Kasumi-1 (cell line): ENCODE data around the gene CBX2.
"Not testable (repeated sequence)": the region's sequence is repeated elsewhere in the genome, so short reads cannot be mapped to it uniquely, and the experiment has no call there.

ENCODE experiments used
- DNase-seq, 2 experiments: peaks; one replicate each; lab custom pipeline; 2025; lab: John Stamatoyannopoulos, UW

Gene CBX2

DNA sequence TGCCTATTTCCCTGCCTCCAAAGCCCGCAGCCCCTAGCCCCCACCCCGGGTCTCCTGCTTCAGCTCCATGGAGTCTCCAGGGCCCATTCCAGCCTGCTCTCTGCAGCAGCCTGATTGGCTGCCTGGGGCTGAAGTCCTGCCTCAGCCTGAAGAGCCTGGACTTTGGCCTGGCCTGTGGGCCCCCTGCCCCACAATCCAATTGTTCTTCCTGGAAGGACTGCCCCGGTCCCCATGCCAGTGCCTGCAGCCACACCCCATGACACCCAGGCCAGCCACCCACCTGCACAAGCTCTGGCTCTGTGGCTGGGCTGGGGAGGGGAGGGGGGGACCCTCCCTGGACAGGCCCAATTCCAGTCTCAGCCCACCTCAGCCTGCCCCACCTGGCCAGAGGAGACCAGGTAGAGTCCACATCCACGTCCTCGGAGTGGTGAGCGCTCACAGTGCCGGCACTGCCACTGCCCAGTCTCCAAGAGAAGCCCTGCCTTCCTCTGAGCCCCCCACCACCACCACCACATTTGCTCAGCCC, 34.9 kb upstream of the CBX2 start:
- no peak for DNase-seq

DNA sequence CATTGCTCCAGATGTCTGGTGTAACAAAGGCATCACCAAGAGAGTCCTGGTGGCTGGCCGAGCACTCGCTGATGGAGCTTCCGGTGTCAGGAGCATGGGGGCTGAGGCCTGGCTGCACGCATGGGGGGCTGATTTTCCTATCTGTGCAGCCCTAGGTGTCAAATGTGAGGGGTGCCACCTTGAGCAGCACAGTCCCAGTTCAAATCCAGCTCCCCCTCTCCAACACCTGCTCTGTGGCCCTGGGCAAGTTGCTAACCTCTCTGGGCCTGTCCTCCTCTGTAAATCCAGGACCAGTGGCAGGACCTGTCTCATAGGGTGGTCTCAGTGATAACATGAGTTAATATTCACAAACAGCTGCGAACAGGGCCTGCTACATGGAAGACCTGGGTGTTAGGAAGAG, 34.3 kb upstream of the CBX2 start:
- DNase-seq = no peak

DNA sequence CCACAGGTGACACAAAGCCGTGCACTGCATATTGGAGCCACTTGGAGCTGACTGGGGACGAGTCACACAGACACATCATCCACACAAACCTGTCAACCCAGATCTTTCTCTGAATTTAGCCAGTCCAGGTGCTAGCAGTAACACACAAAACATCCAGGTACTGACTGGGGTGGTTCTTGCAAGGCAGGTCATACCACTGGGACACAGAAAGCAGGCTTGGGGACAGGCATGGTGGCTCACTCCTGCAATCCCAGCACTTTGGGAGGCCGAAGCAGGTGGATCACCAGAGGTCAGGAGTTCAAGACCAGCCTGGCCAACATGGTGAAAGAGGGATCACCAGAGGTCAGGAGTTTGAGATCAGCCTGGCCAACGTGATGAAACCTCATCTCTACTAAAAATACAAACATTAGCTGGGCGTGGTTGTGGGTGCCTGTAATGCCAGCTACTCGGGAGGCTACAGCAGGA, 32.3 kb upstream of the CBX2 start:
- DNase-seq = no peak

DNA sequence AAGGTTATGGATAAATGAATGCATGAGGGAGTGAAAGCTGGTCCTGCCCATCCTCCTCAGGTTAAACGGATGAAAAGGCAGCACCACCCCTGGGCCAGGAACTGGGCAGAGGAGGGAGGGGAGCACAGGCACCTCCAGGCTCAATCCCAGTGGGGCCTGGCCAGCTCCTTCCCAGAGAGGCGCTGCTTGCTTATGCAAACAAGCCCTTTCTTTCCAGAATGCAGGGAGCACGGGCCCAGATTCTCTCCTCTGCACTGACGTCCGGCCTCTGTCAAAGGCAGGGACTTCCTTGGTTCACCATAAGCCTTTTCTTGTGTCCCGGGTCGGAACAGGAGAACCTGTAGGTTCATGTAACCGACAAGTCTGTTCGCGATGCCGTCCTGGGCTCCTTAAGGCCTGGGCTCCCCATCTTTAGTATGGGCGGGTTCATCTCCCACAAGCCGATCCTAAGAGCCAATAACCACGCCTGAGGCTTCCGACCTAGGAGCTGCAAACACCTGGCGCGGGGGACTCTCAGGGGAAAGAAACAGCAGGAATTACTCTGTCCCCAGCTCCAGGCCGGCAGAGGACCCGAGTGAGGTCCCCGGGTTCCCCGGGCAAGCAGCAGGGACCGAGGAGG, 30.9 kb upstream of the CBX2 start:
- no peak for DNase-seq

DNA sequence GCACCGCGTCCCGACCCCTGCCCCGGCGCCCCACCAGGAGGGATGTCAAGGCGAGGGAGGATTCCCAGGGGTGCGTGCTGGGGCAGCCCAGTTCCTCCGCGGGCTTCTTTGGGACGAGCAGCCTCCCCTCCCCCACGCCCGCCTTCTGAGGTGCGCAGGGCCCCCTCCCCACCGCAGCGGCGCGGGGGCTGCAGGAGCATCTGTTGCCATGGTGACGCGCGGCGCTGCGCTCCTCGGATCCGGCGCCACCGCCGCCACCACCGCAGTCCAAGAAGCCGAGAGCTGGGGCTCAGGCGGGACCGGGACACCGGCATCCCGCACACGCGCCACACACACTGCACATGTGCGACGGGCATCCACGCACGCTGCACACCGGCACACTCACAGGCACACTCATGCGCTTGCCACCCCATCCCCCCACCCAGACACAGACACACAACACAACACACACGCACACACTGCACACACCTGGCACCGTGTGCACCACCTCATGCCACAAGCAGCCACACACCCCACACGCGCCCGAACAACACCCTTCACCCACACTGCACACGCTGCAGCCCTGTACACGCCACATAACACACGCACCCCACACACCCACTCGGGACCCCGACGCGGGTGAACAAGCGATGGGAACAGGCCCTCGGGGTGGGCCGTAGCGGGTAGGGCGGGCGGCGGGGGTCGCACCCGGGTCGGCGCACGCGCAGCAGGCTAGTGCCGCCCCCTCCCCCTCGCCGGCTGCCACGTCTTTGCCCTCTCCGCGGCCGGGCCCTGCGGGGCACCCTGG, 30.2 kb upstream of the CBX2 start:
- DNase-seq = no peak

DNA sequence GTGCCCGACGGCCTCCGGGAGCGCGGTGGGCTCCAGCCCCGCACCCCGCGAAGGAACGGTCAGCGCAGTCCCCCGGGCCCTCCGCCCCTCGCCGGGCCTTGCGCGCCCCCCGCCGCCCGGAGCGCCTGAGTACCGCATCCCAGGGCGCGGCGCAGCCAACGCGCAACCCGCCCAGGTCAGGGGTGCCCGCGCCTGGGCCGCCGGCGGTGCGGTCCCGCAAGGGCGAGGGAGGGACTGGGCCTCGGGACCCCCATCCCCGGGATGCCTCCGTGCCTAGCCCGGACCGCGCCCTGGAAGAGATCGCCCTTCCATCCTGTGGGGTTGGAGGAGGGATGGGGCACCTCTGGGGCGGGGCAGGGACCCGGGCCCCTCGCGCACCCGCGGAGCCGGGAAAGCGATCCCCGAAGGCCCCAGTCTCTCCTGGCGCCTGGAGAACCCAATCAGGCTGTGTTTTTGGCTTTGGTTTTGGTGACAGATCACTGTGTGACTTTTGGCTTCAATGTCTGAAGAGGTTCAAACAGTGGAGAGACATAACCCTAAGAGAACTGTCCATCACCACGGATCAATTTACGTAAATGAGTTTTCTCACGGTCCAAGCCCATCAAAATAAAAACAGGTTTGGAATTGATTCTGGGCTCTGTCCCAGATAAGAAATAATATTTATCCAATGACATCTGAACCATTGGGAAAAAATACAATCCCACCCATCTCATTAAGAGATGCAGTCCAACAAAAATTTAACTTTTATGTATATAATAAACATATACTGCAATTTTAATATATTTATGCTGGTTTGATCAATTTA, 29.5 kb upstream of the CBX2 start:
- no peak for DNase-seq

DNA sequence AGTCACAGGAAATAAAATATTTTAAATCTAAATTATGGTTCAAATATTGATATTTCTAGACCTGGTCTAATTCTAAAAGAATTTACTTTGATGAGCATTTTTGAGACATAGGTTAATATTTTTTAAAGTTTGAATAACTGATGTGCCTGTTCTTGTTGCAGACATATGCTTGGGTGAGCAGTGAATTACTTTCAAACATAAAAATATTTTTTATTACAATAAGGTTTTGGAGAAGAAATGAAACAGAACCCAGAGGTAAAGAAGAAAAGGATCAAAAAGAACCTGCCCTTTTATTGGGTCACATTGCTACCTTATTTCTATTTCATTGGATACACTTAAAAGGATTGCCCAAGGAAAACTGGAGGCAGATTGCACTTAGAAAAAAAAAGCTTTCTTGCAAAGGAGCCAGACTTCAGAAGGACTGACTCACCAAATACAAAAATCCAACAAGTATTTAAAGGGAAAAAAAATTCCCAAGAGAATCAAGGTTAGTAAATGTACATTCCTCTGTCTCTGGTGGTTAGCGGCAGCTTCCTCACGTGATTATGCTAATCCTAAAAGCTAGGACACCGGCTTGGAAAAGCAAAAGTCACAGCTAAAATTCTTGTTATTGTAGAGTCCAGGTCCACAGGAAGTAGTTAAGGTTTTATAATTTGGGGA, 28.7 kb upstream of the CBX2 start:
- DNase-seq = no peak

DNA sequence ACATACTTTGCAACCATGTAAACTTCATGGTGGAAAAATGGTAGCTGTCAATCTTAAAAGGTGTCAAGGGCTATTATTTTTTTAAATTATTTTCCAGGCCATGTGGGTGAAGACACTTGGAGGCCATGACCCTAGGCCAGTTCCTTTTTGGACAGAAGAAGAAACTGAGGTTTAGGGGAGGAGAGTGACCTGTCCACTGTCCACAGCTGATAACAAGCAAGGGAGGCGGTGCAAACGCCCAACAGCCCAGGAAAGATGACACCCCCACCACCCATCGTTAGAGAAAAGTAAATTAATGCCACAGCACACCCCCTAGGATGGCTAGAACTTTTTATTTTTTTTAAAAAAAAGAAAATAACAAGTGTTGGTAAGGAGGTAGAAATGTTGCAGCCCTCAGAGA, 28.0 kb upstream of the CBX2 start:
- DNase-seq = no peak

DNA sequence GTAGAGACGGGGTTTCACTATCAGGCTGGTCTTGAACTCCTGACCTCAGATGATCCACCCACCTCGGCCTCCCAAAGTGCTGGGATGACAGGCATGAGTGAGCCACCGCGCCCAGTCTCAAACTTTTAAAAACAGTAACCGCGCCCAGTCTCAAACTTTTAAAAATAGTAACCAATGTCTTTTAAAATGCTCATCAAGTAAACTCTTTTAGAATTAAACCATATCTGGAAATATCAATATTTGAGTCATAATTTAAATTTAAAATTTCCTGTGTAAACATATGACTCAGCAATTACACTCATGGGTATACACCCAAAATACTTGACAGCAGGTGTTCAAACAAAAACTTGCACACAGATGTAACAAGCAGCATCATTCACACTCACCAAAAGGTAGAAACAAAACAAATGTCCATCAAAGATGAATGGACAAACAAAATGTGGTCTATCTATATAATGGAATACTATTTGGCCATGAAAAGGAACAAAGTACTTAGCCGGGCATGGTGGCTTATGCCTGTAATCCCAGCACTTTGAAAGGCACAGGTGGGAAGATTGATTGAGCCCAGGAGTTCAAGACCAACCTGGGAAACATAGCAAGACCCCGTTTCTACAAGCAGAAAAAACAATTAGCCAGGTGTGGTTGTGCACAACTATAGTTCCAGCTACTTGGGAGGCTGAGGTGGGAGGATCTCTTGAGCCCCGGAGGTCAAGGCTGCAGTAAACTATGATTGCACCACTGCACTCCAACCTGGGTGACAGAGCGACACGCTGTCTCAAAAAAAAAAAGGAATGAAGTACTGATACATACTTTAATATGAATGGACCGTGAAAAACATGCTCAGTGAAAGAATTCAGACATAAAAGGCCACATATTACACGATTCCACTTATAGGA, 27.1 kb upstream of the CBX2 start:
- no peak for DNase-seq

DNA sequence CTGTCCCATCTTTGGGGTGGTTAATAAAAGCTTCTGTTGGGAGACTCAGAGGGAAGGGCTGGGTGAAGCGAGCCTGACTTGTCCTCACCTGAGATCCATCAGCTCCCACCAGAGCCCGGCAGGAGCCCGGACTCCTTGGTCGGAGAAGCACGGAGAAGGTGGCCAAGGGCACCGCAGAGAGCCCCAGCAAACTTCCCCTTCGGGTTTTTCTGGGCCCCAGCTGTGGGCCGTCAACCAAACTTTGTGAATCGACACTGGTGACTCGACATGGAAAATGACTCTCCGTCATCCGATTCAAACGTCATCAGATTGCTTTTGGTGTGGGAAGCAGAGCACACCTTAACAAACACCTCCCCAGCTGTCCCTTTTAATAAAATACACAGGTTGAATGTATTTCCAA, 25.8 kb upstream of the CBX2 start:
- no peak for DNase-seq

DNA sequence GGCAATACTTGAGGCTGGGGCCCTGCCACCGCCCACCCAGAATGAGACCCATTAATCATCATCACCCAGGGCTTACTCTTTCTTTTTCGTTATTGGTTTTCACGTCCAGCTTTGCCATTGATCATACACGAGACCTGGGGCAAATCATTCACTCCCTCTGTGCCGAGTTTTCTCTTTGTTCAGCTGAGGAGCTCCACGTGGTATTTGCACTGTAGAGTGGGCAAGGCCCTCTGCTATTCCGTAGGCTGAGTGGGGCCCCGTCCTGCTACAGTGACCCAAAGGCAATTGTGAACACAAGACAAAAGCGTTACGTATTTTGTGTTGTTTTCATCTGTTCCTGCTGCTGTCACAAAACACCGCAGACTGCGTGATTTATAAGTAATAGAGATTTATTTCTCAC, 23.6 kb upstream of the CBX2 start:
- no peak for DNase-seq

DNA sequence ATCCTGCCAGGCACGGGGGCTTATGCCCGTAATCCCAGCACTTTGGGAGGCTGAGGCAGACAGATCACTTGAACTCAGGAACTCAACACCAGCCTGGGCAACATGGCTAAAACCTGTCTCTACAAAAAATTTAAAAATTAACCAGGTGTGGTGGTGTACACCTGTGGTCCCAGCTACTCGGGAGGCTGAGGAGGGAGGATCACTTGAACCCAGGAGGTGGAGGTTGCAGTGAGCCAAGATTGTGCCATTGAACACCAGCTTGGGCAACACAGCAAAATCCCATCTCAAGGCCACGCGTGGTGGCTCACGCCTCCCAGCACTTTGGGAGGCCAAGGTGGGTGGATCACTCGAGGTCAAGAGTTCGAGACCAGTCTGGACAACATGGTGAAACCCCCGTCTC, 23.0 kb upstream of the CBX2 start:
- DNase-seq = not testable (repeated sequence)

DNA sequence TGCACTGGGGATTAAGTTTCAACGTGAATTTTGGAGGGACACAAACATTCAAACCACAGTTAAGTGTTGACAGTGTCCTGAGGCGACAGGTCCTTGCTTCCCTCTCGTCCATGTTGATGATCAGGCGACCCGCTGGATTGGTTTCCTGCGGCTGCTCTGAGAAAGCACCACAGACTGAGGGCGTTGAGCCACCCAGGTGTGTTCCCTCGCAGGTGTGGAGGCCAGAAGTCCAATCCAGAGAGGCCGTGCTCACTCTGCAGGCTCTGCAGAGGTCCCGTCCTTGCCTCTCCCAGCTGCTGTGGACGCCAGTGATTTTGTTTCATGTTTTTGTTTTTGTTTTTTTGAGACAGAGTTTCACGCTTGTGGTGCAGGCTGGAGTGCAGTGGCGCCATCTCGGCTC, 22.4 kb upstream of the CBX2 start:
- no peak for DNase-seq

DNA sequence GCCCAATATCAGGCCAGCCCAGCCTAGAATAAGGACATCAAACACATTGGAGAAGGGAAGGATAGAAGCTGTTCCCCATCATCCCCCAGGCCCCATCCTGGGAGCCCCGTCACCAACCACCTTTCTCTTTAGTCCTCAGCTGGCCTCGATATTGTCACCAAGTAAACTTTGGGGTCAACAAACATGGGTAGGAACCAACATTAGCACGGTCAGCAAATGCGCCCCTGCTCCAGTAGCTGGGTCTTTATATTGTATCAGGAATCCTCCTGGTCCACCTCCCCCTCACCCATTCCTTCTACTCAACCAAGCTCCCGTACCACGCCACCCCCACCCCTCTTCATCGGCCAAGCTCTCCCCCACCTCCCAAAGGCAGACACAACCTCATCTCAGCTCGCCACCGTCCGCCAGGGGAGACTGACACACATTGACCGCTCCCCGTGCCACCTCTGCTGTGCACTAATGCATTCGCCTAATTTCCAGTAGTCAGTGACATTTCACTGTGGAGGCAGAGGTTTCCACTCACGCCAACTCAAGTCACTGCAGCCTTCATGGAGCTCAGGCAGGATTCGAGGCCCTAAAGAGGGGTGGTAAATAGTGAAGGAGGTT, 20.7 kb upstream of the CBX2 start:
- DNase-seq = no peak

DNA sequence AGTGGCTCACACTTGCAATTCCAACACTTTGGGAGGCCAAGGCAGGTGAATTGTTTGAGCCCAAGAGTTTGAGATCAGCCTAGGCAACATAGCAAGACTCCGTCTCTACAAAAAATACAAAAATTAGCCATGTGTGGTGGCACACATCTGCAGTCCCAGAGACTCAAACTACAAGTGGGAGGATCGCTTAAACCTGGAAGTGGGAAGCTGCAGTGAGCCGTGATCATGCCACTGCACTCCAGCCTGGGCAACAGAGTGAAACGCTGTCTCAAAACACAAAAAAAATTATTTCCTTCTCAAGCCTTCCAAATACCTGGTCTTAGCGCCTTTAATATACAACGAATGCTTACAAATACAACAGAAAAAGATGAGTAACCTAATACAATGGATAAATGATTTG, 19.7 kb upstream of the CBX2 start:
- no peak for DNase-seq

DNA sequence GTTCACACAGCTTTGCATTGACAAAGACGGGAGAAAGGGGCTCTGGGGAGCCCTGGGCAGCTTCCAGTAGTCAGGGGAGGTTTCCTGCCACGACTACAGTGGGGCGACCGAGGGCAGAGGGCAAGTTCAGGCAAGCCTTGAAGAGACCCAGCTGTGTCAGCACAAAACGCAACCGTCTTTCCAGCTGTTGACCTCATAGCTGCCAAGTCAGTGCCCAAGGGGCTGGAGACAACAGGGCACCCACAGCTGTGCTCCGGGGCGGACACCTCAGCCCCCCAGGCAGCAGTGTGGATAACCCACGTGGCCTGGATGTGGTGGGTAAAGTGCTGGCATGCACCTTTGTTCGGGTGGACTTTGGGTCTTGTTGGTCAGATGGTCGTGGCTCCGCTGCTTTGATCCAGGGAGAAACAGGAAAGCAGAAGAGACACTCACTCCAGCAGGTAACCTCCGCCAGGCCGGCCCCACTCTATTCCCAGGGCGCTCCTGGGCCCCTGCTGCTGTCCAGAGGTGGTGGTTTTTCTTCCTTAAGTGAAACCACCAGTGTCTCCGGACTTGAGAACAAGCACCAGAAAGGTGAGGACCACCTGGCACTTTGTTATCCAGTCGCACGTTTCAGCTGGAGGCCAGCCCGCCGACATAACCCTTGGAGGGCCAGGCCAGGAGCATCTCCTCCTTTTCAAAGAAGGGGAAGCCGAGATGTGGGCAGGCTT, 17.6 kb upstream of the CBX2 start:
- DNase-seq = no peak

DNA sequence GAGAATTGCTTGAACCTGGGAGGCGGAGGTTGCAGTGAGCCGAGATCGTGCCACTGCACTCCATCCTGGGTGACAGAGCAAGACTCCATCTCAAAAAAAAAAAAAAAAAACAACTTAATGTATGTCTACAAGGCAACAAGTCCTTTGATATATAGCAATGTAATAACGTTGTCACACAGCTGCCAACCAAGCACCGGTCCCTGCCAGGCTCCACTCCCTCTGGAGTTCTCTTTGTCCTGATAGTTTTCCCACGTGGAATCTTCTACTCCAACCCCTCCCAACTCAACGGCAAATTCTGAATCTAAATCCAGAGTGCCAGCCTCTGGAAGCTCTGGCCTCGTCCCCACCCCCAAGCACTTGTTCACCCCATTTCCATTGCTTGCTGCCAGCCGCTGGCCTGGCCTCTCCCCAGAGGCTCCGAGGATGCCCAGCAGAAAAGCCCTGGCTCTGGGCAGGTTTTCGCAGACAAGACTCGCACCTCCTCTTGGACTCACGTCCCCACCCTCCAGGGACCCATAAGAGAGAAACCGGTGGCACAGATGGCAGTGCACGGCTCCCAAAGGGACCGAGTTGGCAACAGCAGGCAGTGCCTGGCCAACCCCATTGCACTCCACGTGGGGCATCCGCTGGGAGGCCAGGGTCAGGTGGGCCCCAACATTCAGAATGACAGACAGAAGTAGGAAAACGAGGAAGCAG, 15.9 kb upstream of the CBX2 start:
- no peak for DNase-seq

DNA sequence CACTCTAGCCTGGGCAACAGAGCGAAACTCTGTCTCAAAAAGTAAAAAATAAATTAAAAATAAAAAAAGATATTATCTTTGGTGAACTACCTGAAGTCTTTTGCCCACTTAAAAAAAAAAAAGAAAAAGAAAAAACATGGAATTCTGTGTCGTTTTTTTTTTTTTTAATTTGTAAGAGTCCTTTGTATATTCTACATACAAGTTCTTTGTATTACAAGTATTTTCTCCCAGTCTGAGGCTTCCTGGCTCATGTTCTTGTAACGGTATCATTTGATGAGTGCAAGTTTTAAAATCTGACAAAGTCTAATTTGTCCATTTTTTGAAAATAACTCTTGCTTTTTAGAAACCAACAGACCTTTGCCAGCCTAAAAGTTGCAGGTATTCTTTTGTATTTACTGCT, 12.2 kb upstream of the CBX2 start:
- DNase-seq = no peak
